GM19324 (cell line): ENCODE data around the gene KCNK15.

Experiments used
- ATAC-seq: cut with Tn5 transposase; IDR thresholded peaks from one replicate; pipeline ENCODE4 v1.9.1; 2021; ENCODE audit warnings: mild to moderate bottlenecking, moderate library complexity; ENCODE audit not compliant: unreplicated experiment, low FRiP score

Gene KCNK15

DNA sequence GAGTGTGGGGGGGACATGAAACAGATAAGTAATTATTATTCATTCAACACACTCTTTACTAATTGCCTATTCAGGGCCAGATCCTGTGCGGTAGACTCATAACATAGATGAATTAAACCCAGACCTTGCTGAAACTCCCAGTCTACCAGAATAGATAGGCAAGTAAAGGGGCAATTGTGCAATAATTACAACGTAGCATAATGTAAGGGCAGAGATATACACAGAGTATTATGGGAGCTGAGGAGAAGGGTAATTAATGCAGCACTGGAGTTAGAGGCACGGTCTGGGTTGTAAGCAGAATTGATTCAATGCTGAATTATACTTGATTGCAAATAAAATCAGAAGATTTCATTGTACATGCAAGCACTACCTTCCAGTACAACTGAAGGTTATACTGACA lies 35.5 kb downstream of the KCNK15 start:
- no peak for ATAC-seq

DNA sequence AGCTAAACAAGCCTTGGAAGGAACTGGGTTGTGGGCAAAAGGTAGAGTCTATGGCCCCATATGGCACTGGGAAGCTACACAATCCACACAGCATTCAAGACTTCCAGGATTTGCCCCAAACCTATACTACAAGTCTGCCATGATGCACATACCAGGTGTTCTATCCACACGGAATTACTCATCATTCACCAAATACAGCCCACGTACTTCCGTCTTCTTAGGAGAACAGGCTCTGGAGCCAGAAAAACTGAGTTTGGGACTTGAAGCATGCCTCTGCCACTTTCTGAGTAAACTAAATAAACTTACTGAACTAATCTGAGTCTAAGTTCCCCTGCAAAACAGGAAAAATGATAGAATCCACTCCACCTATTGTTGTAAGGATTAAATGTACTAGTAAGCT lies 36.1 kb downstream of the KCNK15 start:
- no peak for ATAC-seq

DNA sequence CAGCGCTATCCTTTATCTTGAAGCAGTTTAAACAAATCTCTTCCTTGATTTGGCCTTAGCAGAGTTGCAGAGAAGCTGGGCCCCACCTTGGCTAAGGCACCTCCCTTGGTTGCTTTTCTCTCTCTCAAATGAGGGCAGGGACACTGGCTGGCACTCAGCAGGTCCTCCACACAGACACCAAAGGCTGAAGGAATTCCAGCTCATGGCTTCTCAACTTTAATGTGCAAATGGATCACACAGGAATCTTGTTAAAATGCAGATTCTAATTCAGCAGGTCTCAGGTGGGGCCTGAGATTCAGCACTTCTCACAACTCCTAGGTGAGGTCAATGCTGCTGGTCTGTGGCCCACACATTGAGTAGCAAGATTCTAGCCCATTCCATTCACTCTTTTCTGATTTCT lies 39.0 kb downstream of the KCNK15 start:
- no peak for ATAC-seq

DNA sequence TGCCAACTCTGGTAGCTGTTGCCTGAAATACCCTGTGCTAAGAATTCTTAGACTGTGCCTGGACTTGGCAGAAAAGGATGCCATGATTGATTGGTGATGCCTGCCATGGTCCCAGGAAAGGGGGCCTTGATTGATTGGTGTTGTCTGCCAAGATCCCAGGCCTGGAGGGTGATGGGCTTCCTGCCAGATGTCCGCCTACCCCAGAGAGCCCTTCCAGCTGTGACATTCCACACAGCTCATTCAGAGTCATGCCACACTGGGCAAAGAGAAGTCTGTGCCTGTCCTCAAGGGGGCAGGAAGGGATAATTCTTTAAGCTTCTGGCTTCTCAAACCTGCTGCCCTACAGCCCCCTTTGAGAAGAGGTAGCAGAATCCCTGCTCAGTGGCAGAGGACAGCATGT lies 40.1 kb downstream of the KCNK15 start:
- ATAC-seq: no peak

DNA sequence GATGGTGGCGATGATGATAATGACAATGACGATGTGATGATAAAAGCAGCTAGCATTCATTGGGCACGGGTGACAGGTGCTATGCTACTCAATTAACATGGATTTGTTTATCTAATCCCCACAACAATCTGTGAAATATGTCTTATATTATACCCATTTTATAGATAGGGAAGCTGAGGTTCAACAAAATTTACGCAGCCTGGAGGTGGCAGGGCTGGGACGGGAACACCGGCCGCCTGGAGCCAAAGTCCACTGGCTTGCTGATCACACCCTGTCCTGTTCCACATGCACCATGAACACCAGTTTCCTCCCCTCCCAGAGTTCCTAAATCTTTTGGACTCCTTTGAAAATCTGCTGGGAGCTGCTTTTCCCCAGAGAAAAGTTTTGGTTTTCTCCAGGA lies 41.6 kb downstream of the KCNK15 start:
- no peak for ATAC-seq

DNA sequence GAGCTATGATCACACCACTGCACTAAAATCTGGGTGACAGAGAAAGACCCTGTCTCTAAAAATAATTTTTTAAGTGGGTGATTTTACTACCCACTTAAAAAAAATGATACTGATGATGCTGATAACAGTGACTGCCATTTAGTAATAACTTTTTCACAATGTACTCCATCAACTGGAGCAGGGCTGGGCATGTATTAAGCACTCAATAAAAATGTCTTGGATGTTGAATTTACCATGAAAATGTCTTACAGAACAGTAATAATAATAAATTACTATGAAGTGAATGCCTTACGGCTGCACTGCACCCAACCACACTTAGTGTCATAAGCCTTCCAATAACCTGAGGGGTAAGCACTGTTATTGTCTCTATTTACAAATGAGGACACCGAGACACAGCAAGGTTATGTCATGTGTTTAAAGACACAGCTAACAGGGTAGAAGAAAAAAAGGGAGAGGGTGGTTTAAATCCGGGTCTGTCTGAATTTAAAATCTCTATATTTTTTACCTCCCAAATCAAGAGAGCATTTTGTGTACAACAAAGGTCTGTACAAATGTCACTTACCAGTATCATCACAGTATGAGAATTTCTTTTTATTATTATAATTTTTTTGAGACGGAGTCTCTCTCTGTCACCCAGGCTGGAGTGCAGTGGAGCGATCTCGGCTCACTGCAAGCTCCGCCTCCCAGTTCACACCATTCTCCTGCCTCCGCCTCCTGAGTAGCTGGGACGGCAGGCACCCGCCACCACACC lies 43.2 kb downstream of the KCNK15 start:
- no peak for ATAC-seq

DNA sequence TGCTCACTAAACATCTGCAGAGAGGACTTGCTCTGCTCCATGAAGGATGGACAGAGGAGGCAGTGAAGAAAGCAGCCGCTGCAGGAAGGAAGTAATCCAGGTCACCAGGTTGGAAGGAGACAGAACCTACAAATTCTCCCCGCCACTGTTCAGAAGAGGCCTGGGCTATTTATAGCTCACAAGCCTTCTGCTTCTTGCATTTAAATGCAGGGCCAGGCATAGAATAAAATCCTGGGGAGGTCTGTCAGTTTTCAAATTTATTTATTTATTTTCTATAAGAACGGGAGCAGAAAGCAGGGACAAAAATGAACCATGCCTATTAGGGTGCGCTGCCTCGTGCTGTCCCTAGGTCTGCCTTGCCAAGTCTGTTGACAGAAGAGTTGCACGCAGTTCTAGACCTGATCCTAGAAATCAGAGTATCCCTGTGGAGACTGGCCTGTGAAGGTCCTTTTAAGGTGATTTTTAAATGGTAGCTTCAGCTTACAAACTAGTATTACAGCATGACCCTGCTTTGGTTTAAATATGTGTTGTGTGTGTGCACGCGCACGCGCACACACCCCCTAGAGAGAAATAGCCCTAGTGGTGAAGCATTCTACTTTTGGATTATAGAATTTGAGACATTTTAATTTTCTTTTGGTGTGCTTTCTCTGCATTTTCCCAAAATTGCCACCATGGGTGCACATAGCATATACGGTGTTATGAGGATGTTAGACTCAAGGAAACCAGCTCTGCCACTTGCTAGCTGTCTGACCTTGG lies 45.2 kb downstream of the KCNK15 start:
- ATAC-seq: no peak

DNA sequence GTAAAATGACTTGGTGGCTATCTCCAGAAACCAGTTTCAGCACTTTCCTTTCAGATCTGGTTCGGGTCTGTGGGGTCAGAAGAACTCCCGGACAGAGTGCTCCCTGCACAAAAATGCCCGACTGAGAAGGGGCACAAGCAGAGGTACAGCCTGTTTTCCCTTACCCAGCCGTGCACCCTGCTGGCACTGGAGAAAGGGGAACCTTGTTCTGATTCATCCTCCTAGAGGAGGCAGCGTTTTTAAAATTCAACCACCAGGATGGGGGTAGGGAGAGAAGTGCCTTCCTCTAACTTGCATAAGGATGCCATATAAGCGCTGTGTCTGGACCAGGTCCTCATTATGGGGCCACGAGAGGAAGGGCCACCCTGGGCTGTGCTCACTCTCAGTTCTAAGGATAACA lies 47.1 kb downstream of the KCNK15 start:
- ATAC-seq: no peak

DNA sequence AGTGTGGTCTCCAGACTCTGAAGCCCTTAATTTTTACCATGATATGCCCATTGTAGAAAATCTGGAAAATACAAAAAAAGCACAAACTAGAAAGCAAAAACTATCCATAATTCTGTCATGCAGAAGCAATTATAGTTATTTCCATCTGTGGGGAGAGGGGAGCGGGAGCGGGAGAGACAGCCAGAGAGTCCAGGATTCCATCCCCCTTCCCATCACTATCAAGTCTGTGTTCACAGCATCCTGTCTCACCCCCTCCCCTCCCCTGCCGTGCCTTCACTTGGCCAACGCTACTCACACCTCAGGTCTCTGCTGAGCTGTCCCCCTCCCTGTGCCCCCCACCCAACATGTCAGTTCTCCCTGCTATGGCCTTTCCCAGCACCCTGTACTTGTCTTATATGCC lies 50.2 kb downstream of the KCNK15 start:
- ATAC-seq: no peak

DNA sequence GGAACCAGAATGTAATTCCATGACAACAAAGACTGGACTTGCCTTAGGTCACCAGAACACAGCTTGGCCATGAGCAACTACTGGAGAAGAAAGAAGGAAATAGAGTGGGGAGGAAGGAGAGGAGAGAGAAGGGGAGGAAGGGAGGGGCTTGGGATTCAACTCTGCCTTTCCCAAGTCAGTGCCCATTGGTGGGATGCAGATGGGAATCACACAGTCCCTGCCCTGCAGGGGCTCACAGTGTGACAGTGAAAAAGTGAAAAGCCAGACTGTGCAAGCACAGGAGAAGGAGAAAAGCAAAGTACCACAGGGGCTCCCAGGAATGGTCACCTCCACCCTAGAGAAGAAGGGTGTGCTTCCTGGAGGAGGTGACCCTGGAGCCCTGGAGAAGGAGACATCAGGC lies 50.6 kb downstream of the KCNK15 start:
- ATAC-seq: no peak

DNA sequence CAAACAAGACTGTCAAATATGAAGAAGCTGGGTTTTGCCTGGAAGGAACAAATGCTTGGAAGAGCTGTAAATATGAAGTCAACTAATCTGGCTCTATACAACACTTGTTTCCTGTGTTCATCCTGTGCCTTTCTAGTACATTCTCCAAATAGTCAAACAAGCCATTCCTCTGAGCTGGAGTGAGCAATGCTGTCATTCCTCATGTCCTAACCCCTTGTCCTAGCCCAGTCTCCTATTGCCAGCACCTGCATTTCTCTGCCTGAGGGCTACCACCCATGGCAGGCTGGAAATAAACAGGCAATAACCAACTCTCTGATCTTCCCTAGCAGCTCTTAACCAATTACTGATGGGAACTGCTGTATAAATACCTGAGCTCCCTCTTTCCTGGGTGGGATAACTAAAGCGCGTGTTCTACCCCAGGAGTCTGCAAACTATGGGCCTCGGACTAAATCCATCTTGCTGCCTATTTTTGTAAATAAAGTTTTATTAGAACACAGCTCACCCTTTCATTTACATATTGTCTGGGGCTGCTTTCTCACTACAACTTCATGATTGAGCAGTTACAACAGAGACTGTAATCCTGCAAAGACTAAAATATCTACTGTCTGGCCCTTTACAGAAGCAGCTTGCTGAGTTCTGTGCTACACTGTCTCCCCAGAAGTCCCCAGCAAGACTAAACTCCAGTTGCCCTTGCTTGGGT lies 51.2 kb downstream of the KCNK15 start:
- ATAC-seq: no peak

DNA sequence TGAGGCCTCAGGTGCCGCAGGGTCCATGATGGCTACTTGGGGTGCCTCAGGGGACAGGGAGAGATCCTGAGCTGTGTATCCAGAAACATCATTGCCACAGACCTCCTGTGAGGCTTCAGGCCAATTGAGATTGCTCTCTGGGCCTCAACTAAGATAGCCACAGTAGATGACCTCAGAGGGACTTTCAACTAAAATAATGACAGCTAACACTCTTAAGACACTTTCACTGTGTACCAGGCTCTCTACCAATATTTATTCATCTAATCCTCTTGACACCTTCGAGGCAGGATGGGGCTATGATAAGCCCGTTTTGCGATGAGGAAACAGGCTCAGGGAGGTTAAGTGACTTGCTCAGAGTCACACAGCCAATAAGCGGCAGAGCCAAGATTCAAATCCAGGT lies 54.0 kb downstream of the KCNK15 start:
- ATAC-seq: no peak

DNA sequence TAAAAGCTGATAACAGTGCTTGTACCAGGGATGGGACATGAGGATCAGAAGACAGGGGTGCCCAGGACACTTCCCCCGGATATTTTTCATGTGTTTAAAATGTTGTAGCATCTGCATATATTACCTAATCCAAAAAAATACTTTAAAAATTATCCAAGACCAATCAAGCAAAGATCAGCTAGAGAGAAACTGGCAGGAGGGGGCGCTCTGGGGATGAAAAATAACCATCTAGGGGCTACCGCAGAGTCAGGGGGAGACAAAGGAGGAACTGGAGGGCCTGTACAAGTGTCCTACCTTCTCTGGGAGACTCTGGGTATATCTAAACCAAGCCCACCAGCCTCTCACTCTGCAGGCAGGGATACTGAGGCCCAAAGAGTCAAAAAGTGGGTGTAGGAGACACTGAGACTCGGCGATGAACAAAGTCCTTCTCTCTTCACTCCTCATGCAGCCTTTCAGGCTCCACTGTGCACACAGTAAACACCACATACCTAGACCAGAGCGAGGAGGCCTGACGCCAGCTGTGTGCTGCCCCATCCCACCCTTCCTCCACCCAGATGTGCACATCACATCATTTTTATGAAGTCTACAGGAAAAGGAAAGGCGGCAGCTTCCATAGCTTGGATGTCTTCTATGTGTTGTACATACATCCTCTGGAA lies 54.9 kb downstream of the KCNK15 start:
- no peak for ATAC-seq
